ENCODE measurements around the gene CCDC122.

GRCh38 chr13:43861863-43862262 is 17.7 kb downstream of the CCDC122 start:
- TF ChIP-seq POLR2A (IDR thresholded peaks at IDR 0.05) (no peak), CTCF (IDR thresholded peaks at IDR 0.05) (no peak)
